KMS-11 (cell line): ENCODE results near the gene TMTC4.

ENCODE experiments used
- H2AFZ ChIP-seq: fragments of 200-600 bp; sonication (generic); 2 replicates; pipeline ENCODE4 v1.6.1; 2016; ENCODE audit warnings: antibody characterized with exemption, mixed run types, low read depth
- H3K27ac ChIP-seq: fragments of 200-600 bp; sonication (generic); 2 replicates; pipeline ENCODE4 v1.6.1; 2016; ENCODE audit warnings: mild to moderate bottlenecking, mixed run types
- H3K27me3 ChIP-seq: fragments of 200-600 bp; sonication (generic); 2 replicates; pipeline ENCODE4 v1.6.1; 2017; ENCODE audit warnings: mild to moderate bottlenecking, low read depth, mixed run types, moderate library complexity; ENCODE audit not compliant: insufficient read depth
- H3K36me3 ChIP-seq: fragments of 200-600 bp; sonication (generic); 2 replicates; pipeline ENCODE4 v1.6.1; 2017; ENCODE audit warnings: mild to moderate bottlenecking, mixed run types; ENCODE audit not compliant: insufficient read depth
- H3K4me1 ChIP-seq: fragments of 200-600 bp; sonication (generic); 2 replicates; pipeline ENCODE4 v1.6.1; 2016; ENCODE audit warnings: mild to moderate bottlenecking, low read depth, mixed run types; ENCODE audit not compliant: poor library complexity, severe bottlenecking
- H3K4me2 ChIP-seq: fragments of 200-600 bp; sonication (generic); 2 replicates; pipeline ENCODE4 v1.7.0; 2016; ENCODE audit warnings: mild to moderate bottlenecking, mixed run types
- H3K4me3 ChIP-seq: fragments of 200-600 bp; sonication (generic); IDR thresholded peaks from 2 replicates; pipeline ENCODE4 v1.6.1; 2017; ENCODE audit warnings: low read depth, low read length, mixed read lengths; ENCODE audit not compliant: insufficient read depth
- H3K79me2 ChIP-seq: fragments of 200-600 bp; sonication (generic); 2 replicates; pipeline ENCODE4 v1.6.1; 2016; ENCODE audit warnings: low read depth, mixed run types; ENCODE audit not compliant: insufficient read depth
- H3K9ac ChIP-seq: fragments of 200-600 bp; sonication (generic); 2 replicates; pipeline ENCODE4 v1.6.1; 2016; ENCODE audit warnings: mild to moderate bottlenecking, mixed run types
- H4K20me1 ChIP-seq: fragments of 200-600 bp; sonication (generic); 2 replicates; pipeline ENCODE4 v1.6.1; 2016; ENCODE audit warnings: mild to moderate bottlenecking, mixed run types; ENCODE audit not compliant: insufficient read depth
- TF ChIP-seq, protein P1 (sequence below): fragments of 200-600 bp; sonication (generic); conservative IDR thresholded peaks from 2 replicates; pipeline ENCODE4 v1.6.1; 2017; ENCODE audit warnings: low read depth, mild to moderate bottlenecking, antibody characterized with exemption, low read length, moderate library complexity, mixed read lengths

Gene TMTC4

DNA sequence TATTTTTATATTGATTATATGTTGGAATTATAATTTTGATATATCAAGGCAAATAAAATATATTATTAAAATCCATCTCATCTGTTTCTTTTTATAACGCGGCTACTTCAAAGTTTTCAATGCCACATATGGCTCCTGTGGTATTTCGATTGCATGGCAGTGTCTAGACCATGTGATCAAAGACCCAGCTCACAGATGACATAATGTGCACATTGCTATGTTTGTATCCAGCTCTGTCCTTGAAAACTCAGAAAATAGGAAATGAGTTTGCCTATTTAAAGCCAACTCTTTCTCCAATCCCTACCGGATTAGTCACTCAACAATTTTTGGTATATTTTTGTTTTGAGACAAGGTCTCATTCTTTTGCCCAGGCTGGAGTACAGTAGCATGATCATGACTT lies 26.2 kb downstream of the TMTC4 start:
- Histone ChIP-seq H4K20me1 (no peaks in the 10 kb centered on the region), H3K27me3 (no peaks in the 10 kb centered on the region), H3K4me3 (no peak overlapping the region), H3K79me2 (no peaks in the 10 kb centered on the region), H2AFZ (no peak overlapping the region), H3K27ac (no peak overlapping the region), H3K4me2 (no peak overlapping the region), H3K9ac (no peak overlapping the region), H3K36me3 (no peaks in the 10 kb centered on the region), H3K4me1 (no peaks in the 10 kb centered on the region)
- TF ChIP-seq, protein P1, sequence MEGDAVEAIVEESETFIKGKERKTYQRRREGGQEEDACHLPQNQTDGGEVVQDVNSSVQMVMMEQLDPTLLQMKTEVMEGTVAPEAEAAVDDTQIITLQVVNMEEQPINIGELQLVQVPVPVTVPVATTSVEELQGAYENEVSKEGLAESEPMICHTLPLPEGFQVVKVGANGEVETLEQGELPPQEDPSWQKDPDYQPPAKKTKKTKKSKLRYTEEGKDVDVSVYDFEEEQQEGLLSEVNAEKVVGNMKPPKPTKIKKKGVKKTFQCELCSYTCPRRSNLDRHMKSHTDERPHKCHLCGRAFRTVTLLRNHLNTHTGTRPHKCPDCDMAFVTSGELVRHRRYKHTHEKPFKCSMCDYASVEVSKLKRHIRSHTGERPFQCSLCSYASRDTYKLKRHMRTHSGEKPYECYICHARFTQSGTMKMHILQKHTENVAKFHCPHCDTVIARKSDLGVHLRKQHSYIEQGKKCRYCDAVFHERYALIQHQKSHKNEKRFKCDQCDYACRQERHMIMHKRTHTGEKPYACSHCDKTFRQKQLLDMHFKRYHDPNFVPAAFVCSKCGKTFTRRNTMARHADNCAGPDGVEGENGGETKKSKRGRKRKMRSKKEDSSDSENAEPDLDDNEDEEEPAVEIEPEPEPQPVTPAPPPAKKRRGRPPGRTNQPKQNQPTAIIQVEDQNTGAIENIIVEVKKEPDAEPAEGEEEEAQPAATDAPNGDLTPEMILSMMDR: no peak

DNA sequence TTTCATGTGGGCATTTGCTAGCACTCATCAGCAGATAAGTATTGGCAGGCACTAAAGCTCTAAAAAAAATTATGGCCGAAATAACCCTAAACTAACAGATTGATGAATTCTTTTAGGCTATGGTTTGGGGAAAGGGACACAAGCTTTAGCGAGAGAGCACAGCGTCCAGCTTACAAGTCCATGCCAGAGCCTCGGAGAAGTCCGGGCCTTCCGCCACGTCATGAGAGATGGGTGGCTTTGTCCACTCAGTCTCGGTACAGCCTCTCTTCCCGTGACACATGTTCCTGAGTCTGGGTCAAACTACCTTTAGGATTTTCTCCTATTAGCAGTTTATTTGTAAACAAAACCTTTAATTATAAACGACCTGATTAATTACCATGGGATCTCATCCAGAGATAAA lies 27.7 kb downstream of the TMTC4 start:
- H4K20me1 ChIP-seq: no peaks in the 10 kb centered on the region
- H3K4me1 ChIP-seq: no peaks in the 10 kb centered on the region
- no peak overlapping the region for H3K4me3 ChIP-seq
- no peak overlapping the region for H3K9ac ChIP-seq
- no peaks in the 10 kb centered on the region for H3K79me2 ChIP-seq
- no peak overlapping the region for H3K27ac ChIP-seq
- TF ChIP-seq, protein P1: no peak
- H2AFZ ChIP-seq: no peak overlapping the region
- no peak overlapping the region for H3K4me2 ChIP-seq
- no peaks in the 10 kb centered on the region for H3K27me3 ChIP-seq
- no peaks in the 10 kb centered on the region for H3K36me3 ChIP-seq

DNA sequence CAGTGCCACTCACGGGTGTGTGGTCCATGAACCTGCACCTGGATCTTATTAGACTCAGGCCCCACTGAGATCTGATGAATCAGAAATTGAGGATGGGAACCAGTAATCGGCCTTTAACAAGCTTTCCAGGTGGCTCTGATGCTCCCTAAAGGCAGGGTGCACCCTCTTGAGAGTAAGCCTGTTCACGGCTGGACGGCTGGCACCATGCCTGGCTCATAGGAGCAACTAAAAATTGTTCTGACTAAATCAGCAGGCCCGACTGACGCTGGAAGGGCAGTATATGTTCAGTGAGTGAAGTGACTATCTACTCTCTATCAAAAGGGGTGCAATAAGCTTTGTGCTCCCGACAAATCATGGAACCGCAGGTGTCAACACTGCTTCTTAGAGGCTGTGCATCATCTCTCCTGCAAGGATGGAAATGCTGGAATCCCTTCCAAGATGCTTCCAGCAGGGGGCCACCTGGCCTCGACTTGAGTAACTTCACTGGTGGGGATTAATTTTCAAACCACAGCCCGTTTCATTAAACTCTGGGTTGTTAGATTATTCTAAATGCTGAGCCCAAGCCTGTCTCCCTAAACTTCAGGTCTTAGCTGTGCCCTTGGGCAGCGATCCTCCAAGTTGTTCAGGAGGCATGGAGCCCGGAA lies 28.4 kb downstream of the TMTC4 start:
- Histone ChIP-seq H3K9ac (no peak overlapping the region), H3K27ac (no peak overlapping the region), H3K4me1 (no peaks in the 10 kb centered on the region), H2AFZ (no peak overlapping the region), H3K27me3 (no peaks in the 10 kb centered on the region), H3K4me3 (no peak overlapping the region), H3K36me3 (no peaks in the 10 kb centered on the region), H3K4me2 (no peak overlapping the region), H4K20me1 (no peaks in the 10 kb centered on the region), H3K79me2 (no peaks in the 10 kb centered on the region)
- TF ChIP-seq, protein P1: no peak

- H3K4me1 ChIP-seq: no peaks in the 10 kb centered on the region
- H2AFZ ChIP-seq: no peak overlapping the region
- no peak overlapping the region for H3K9ac ChIP-seq
- H3K27me3 ChIP-seq: no peaks in the 10 kb centered on the region
- H3K4me3 ChIP-seq: no peak overlapping the region
- no peak overlapping the region for H3K4me2 ChIP-seq
- TF ChIP-seq, protein P1: no peak
- H4K20me1 ChIP-seq: no peaks in the 10 kb centered on the region
- no peaks in the 10 kb centered on the region for H3K79me2 ChIP-seq
- H3K36me3 ChIP-seq: no peaks in the 10 kb centered on the region
- H3K27ac ChIP-seq: no peak overlapping the region
Observed at GRCh38 chr13:100645382-100645781, 29.2 kb downstream of the TMTC4 start.
